Choroid plexus epithelial cell (primary cell): ENCODE measurements around the gene TSPEAR.
"Not testable (repeated sequence)": the region's sequence is repeated elsewhere in the genome, so short reads cannot be mapped to it uniquely, and the experiment has no call there.

Source experiments
- DNase-seq: peaks from one replicate; pipeline ENCODE4 v3.0.0-alpha.2; 2010; ENCODE audit warnings: low read depth
- H3K4me3 ChIP-seq: 2 replicates; pipeline ENCODE4 v1.5.1; 2011; ENCODE audit warnings: low read depth, mild to moderate bottlenecking, control low read depth, low read length, moderate library complexity
- CTCF ChIP-seq: conservative IDR thresholded peaks from 2 replicates; pipeline ENCODE4 v1.5.1; 2011; ENCODE audit warnings: low read depth, mild to moderate bottlenecking, control low read depth, inconsistent platforms, low read length, moderate library complexity

Gene TSPEAR

DNA sequence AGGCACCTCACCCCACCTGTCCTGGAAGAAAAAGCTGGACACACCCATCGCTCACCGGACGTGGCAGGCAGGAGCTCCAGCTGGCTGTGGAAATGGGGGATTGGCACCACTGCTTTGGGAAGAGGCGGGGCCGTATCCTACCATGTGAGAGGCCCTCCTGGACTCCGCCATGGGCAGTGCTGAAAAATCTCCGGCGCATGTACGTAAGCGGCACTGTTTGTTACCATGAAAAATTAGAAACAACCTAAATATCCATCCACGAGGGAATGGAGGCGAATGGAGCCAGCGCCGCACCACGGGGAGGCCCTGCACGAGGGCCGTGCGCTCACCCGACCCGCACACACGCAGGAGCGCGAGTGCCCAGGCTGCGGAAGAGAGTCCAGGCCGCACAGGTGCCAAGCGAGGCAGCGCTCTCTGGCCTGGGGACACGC, 96.4 kb downstream of the TSPEAR start:
- TF ChIP-seq CTCF = no peak
- H3K4me3 ChIP-seq = no peak overlapping the region
- no peak for DNase-seq

DNA sequence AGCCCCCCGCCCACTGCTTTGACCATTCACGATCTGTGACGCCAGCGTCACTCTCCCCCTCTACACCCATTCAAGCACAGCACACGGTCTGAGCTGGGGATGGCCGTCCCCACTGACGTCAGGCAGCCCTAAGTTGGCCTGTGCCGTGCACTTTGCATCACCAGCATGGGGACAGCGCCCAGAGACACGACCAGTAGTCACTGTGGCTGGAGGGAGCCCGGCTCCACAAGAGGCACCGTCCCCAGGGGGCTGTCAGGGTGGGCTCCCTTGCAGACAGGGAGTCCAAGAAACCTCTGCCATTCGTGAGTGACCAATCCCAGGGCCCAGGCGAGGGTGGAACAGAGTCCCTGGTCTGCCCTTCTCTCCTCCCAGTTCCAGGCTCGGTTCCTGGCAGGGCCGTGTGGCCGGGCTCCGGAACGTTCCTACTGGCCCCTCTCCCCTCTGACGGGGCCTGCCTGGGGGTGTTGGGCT, 97.2 kb downstream of the TSPEAR start:
- TF ChIP-seq CTCF = no peak
- DNase-seq = no peak
- no peak overlapping the region for H3K4me3 ChIP-seq

DNA sequence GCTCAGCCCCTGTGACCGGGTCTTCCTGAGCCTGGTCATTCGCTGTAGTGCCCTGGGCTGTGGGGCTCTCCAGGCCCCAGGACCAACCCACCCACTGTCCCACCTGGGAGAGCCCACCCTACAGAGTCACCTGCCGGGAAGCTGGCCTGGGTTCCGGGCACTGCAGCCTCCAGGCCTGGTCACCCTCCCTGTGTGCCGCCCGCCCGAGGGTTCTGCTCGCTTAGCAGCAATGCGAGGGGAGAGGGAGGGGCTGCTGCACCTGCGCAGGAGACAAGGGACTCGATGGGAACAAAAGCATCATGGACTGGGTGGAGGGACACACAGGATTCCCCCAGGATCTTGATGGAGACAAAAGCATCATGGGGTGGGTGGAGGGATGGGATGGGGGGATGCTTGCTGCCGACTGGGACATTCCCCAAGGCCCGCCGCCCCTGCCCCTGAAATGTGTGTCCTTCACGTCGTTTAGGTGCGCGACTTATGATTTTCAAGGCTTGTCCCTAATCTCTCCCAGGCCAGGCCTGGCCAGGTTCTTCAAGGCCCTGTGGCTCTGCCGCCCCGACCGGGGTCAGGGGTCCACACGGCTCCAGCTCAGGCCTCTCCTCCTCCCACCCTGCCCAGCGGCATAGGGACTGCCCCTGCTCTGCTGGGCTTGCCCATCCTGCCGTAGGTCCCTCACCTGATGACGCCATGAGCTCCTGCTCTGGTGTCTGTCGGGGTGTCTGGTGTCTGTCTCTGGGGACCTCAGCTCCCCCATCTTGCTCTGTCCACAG, 97.8 kb downstream of the TSPEAR start:
- no peak for TF ChIP-seq CTCF
- no peak overlapping the region for H3K4me3 ChIP-seq
- no peak for DNase-seq

GRCh38 chr21:44612669-44613229, 98.6 kb downstream of the TSPEAR start:
- no peak for TF ChIP-seq CTCF
- no peak overlapping the region for H3K4me3 ChIP-seq
- no peak for DNase-seq

DNA sequence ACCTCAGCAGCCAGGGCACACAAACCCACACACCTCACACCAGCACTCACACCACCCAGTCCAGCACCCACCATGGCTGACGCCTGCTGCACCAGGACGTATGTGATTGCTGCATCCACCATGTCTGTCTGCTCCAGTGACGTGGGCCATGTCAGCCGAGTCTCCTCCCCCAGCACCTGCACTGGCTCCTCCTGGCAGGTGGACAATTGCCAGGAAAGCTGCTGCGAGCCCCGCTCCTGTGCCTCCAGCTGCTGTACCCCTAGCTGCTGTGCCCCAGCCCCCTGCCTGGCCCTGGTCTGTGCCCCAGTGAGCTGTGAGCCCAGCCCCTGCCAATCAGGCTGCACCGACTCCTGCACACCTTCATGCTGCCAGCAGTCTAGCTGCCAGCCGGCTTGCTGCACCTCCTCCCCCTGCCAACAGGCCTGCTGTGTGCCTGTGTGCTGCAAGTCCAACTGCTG, 99.3 kb downstream of the TSPEAR start, which contains the start of gene KRTAP10-8:
Gene KRTAP10-8, plus strand, starts transcription at position 51 of the 458 bp plus-strand sequence. Its CDS starts 22 bp downstream, at position 73.
- DNase-seq = no peak
- no peak within 1 kb of the TSS for H3K4me3 ChIP-seq
- no peak for TF ChIP-seq CTCF

DNA sequence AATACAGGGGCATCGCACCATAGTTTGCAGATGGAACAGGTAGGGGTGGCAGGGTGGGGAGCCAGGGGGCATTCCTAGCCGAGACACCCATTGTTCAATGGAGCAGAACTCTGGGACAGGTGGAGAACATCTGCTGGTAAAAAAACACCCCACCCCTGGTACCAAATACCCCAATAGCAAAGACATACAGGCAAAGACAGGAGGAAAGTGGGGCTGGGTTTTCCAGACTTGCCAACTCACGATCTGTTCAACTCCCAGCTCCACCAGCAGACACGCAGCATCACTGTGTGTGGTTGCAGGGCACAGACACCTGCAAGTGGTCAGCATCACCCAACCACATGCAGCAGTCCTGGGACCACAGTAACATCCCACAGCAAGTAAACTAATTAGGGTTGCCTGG, 99.8 kb downstream of the TSPEAR start:
- DNase-seq = no peak
- TF ChIP-seq CTCF = no peak
- no peak overlapping the region for H3K4me3 ChIP-seq

DNA sequence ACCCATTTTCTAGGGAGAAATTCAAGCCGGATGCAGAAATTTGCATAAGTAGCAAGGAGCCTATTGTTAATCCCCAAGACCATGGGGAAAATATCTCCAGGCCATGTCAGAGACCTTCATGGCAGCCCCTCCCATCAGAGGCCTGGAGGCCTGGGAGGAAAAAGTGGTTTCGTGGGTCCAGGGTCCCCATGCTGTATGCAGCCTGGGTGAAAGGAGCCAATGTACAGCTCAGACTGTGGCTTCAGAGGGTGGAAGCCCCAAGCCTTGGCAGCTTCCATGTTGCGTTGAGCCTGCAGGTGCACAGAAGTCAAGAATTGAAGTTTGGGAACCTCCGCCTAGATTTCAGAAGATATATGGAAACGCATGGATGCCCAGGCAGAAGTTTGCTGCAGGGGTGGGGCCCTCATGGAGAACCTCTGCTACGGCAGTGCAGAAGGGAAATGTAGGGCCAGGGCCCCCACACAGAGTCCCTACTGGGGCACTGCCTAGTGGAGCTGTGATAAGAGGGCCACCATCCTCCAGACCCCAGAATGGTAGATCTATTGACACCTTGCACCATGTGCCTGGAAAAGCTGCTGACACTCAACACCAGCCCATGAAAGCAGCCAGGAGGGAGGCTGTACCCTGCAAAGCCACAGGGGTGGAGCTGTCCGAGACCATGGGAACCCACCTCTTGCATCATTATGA, 101.1 kb downstream of the TSPEAR start:
- DNase-seq, H3K4me3 ChIP-seq: not testable (repeated sequence)
